Smooth muscle cell (in vitro differentiated cells): ENCODE results near the gene RALGPS2. TPM values are rescaled to one million over a fixed set of nuclear protein-coding genes. Genes with fewer than 3 reads are reported as not detected.

ENCODE experiments used
- DNase-seq: peaks from one replicate; lab custom pipeline; 2025; ENCODE audit not compliant: unreplicated experiment; lab: John Stamatoyannopoulos, UW
- H2AFZ ChIP-seq: fragments of 200-600 bp; sonication (generic); 2 replicates; pipeline ENCODE4 v1.6.0; 2016; ENCODE audit warnings: antibody characterized with exemption, low read depth, mild to moderate bottlenecking
- H3F3A ChIP-seq: fragments of 200-600 bp; sonication (generic); 2 replicates; pipeline ENCODE4 v1.6.0; 2017; ENCODE audit warnings: antibody characterized with exemption, low read depth
- H3K27ac ChIP-seq: fragments of 200-600 bp; sonication (generic); 2 replicates; pipeline ENCODE4 v1.5.1; 2016; ENCODE audit warnings: low read depth, mild to moderate bottlenecking
- H3K27me3 ChIP-seq: fragments of 200-600 bp; sonication (generic); 2 replicates; pipeline ENCODE4 v1.6.1; 2016; ENCODE audit warnings: low read depth, mild to moderate bottlenecking
- H3K36me3 ChIP-seq: fragments of 200-600 bp; sonication (generic); 2 replicates; pipeline ENCODE4 v1.5.1; 2016; ENCODE audit warnings: low read depth
- H3K4me1 ChIP-seq: fragments of 200-600 bp; sonication (generic); 2 replicates; pipeline ENCODE4 v1.5.1; 2016; ENCODE audit warnings: low read depth
- H3K4me2 ChIP-seq: fragments of 200-600 bp; sonication (generic); 2 replicates; pipeline ENCODE4 v1.6.0; 2016; ENCODE audit warnings: mild to moderate bottlenecking
- H3K4me3 ChIP-seq: fragments of 200-600 bp; sonication (generic); 2 replicates; pipeline ENCODE4 v1.5.1; 2016; ENCODE audit warnings: mild to moderate bottlenecking
- H3K79me2 ChIP-seq: fragments of 200-600 bp; sonication (generic); 2 replicates; pipeline ENCODE4 v1.6.0; 2016; ENCODE audit warnings: low read depth, mild to moderate bottlenecking
- H3K9ac ChIP-seq: fragments of 200-600 bp; sonication (generic); 2 replicates; pipeline ENCODE4 v1.6.0; 2016; ENCODE audit warnings: low read depth
- H3K9me3 ChIP-seq: fragments of 200-600 bp; sonication (generic); replicated peaks from 2 replicates; pipeline ENCODE4 v1.5.1; 2016; ENCODE audit warnings: low read depth
- H4K20me1 ChIP-seq: fragments of 200-600 bp; sonication (generic); 2 replicates; pipeline ENCODE4 v1.6.0; 2016; ENCODE audit warnings: low read depth
- CTCF ChIP-seq: fragments of 200-600 bp; sonication (generic); IDR thresholded peaks from 2 replicates; pipeline ENCODE4 v1.5.1; 2017; ENCODE audit warnings: borderline replicate concordance, mild to moderate bottlenecking, antibody characterized with exemption; ENCODE audit not compliant: insufficient read depth, poor library complexity, severe bottlenecking
- WGBS: methylation state at CpG from one replicate; pipeline ENCODE4 v1.1.7; 2016; ENCODE audit warnings: low lambda C conversion rate; 5-methylcytosine and 5-hydroxymethylcytosine counted together
- polyA plus RNA-seq: library from polyadenylated mRNA; unstranded; fragments of >200 nt; fragmentation: Nextera tagmentation; extraction: Ambion mirVana; gene quantifications from 2 replicates; pipeline ENCODE4 v1.2.1, GENCODE V29; 2016
- total RNA-seq: library from RNA; depleted of rRNA; stranded (reverse); fragments of >200 nt; gene quantifications from 2 replicates; pipeline ENCODE4 v1.2.3, GENCODE V29; 2014

Gene RALGPS2
- total and polyA plus RNA-seq, 2 experiments from 2014 or later, result 4.7 to 23.8 TPM

GRCh38 chr1:178961868-178962267, 236.8 kb downstream of the RALGPS2 start:
- no peak for TF ChIP-seq CTCF
- Histone ChIP-seq H3K9ac (no peak overlapping the region), H3K4me2 (no peak overlapping the region), H3K79me2 (no peaks in the 10 kb centered on the region), H3K36me3 (no peaks in the 10 kb centered on the region), H3K9me3 (no peaks in the 10 kb centered on the region), H3K27me3 (no peaks in the 10 kb centered on the region), H3K4me1 (no peaks in the 10 kb centered on the region), H4K20me1 (no peaks in the 10 kb centered on the region), H2AFZ (no peak overlapping the region), H3K4me3 (no peak overlapping the region), H3K27ac (no peak overlapping the region), H3F3A (no peaks in the 10 kb centered on the region)
- DNase-seq, result no peak
- WGBS, result 93% methylated on average over 3 of the region's 3 CpGs

DNA sequence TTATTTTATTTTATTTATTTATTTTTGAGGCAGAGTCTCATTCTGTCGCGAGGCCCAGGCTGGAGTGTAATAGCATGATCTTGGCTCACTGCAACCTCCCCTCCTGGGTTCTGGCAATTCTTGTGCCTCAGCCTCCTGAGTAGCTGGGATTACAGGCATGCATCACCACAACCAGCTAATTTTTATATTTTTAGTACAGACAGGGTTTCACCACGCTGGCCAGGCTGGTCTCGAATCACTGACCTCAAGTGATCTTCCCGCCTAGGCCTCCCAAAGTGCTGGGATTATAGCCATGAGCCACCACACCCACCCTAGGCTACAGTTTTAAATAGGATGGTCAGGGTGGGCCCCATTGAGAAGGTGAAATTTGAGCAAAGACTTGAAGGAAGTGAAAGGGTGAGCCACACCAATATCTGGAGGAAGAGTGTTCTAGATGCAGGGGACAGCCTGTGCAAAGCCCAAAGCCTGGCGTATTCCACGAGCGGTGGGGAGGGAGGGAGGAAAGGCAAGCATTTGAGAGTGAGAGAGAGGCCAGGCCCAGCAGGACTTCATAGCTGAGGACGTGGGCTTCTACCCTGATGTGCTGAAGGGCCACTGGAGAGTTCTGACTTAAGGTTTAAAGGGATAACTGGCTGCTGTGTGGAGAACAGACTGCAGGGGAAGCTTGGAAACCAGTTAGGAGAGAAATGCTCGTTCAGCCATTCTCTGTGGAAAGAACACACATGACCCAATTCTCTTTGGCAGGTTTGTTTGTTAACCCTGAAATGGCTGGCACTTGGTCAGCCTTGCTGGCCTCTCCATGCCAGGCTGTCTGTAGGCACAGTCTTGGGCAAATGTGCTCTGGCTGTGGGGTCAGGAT, 238.0 kb downstream of the RALGPS2 start:
- H4K20me1 ChIP-seq, result no peaks in the 10 kb centered on the region
- H2AFZ ChIP-seq, result no peak overlapping the region
- TF ChIP-seq CTCF, result no peak
- DNase-seq, result no peak
- no peaks in the 10 kb centered on the region for H3K36me3 ChIP-seq
- no peaks in the 10 kb centered on the region for H3K9me3 ChIP-seq
- no peaks in the 10 kb centered on the region for H3K79me2 ChIP-seq
- H3K4me1 ChIP-seq, result no peaks in the 10 kb centered on the region
- no peaks in the 10 kb centered on the region for H3K27me3 ChIP-seq
- H3K4me2 ChIP-seq, result no peak overlapping the region
- WGBS, result 72% methylated on average over 10 of the region's 10 CpGs
- H3K9ac ChIP-seq, result no peak overlapping the region
- H3K4me3 ChIP-seq, result no peak overlapping the region
- no peak overlapping the region for H3K27ac ChIP-seq
- H3F3A ChIP-seq, result no peaks in the 10 kb centered on the region

GRCh38 chr1:178964469-178965330, 239.7 kb downstream of the RALGPS2 start:
- no peaks in the 10 kb centered on the region for H3F3A ChIP-seq
- DNase-seq, result no peak
- no peaks in the 10 kb centered on the region for H3K79me2 ChIP-seq
- no peak overlapping the region for H3K4me3 ChIP-seq
- H3K9me3 ChIP-seq, result no peaks in the 10 kb centered on the region
- no peak overlapping the region for H3K4me2 ChIP-seq
- no peaks in the 10 kb centered on the region for H3K27me3 ChIP-seq
- no peak for TF ChIP-seq CTCF
- no peaks in the 10 kb centered on the region for H3K36me3 ChIP-seq
- 97% methylated on average over 8 of the region's 8 CpGs for WGBS
- no peaks in the 10 kb centered on the region for H3K4me1 ChIP-seq
- no peaks in the 10 kb centered on the region for H4K20me1 ChIP-seq
- H3K27ac ChIP-seq, result no peak overlapping the region
- no peak overlapping the region for H3K9ac ChIP-seq
- no peak overlapping the region for H2AFZ ChIP-seq
